ENCODE measurements around the gene CACNA1A.

GRCh38 chr19:13262450-13262849, 243.8 kb downstream of the CACNA1A start:
- peak; percentile 40 to 73 (median 60) for TF ChIP-seq CTCF (IDR thresholded peaks at IDR 0.05)
- TF ChIP-seq POLR2A (IDR thresholded peaks at IDR 0.05): no peak

All from heart left ventricle (tissue), 13 donors.